ENCODE data around the gene GNAQ.

Gene GNAQ

GRCh38 chr9:77977210-77977611 is 54.4 kb downstream of the GNAQ start:
- TF ChIP-seq CTCF (IDR thresholded peaks at IDR 0.05; ENCODE audit: borderline replicate concordance, insufficient read depth, low read depth, low read length): 0 out of 2 replicates have a peak, but pooled peaks have one; percentile 28

DNA sequence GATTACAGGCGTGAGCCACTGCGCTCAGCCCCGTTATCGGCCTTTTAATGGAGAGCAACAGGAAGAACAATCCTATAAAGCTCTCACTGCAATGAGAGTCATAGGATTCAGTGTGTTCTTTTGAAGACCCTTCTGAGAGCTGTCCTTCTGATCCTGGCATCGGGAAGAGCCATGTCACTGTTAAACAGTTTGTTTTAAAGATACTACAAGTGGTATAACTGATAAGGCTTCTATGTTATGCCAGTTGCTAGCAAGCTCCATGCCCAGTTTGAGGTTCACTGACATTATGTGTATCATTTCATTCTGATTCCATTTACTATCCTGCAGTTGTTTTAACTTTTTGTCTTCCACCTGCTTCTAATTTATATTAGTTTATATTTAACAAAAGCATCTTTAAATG is 55.8 kb downstream of the GNAQ start:
- TF ChIP-seq CTCF (IDR thresholded peaks at IDR 0.05; ENCODE audit: borderline replicate concordance, insufficient read depth, low read depth, low read length): no peak
- no peak overlapping the region for H3K4me3 ChIP-seq (ENCODE audit: low read depth, low read length)

More at GRCh38 chr9:77977210-77977611, 54.4 kb downstream of the GNAQ start:
- H3K4me3 ChIP-seq (ENCODE audit: low read depth, low read length): no peak overlapping the region

DNA sequence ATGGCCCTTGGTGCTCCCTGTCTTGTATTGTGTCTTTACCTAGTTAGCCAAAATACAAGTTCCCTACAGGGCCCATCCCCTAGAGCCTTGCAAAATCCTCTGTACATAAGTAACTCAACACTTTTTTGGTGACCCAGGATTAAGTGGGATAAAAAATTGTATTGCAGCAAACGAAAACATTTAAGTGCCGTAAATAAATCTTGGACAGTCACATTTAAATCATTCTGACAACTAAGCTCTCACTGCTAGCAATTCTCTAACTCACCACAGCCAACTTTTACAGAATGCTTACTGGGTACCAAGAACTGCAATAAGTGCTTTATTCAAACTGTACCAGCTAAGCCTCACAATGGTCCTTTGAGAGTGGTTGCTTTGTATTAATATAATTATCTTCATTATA is 56.6 kb downstream of the GNAQ start:
- no peak for TF ChIP-seq CTCF (IDR thresholded peaks at IDR 0.05; ENCODE audit: borderline replicate concordance, insufficient read depth, low read depth, low read length)
- no peak overlapping the region for H3K4me3 ChIP-seq (ENCODE audit: low read depth, low read length)

GRCh38 chr9:77974434-77974833 is 57.2 kb downstream of the GNAQ start:
- TF ChIP-seq CTCF (IDR thresholded peaks at IDR 0.05; ENCODE audit: borderline replicate concordance, insufficient read depth, low read depth, low read length): no peak
- no peak overlapping the region for H3K4me3 ChIP-seq (ENCODE audit: low read depth, low read length)

DNA sequence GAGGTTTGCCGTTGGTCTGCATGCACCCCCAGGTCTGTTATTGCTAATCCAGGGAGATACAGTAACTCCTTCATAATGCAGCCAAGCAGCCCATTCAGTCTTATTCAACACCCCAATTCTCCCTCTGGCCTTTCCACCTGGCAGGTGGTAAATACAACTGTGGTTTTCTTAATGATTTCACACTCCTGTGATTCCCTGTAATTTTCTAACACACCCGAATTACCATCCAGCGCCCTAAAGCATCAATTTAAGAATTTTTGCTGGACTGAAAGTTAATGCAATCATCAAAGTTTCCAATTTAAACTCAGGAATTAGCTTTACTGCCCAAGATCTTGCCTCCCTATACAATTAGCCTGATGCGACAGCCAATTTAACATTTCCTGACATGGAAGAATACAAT is 62.5 kb downstream of the GNAQ start:
- H3K4me3 ChIP-seq (ENCODE audit: low read depth, low read length): no peak overlapping the region
- TF ChIP-seq CTCF (IDR thresholded peaks at IDR 0.05; ENCODE audit: borderline replicate concordance, insufficient read depth, low read depth, low read length): no peak

DNA sequence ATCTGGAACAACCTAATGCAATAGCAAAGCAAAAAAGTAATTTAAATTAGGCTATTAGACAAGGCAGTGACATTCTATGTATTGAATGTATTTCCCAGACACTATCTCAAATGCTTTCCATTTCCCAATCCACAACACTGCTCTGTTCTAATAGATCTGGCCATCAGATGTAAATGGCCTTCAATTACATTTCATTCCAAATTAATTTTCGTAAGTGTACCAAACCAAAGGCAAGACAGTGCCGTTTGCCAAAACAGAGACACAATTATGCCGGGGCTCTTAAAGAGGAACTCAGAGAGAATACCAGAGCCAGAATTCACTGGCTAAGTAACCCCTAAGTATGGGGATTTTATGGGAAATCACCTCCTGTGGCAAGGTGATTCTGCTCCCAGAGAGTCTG is 63.1 kb downstream of the GNAQ start:
- no peak for TF ChIP-seq CTCF (IDR thresholded peaks at IDR 0.05; ENCODE audit: borderline replicate concordance, insufficient read depth, low read depth, low read length)
- no peak overlapping the region for H3K4me3 ChIP-seq (ENCODE audit: low read depth, low read length)

- TF ChIP-seq CTCF (IDR thresholded peaks at IDR 0.05; ENCODE audit: borderline replicate concordance, insufficient read depth, low read depth, low read length): no peak
These were observed 64.9 kb downstream of the GNAQ start for GRCh38 chr9:77966718-77967117.

More at GRCh38 chr9:77966718-77967117, 64.9 kb downstream of the GNAQ start:
- no peak overlapping the region for H3K4me3 ChIP-seq (ENCODE audit: low read depth, low read length)

Data from GM12875 (cell line).